ENCODE data around the gene INS.

INS gene

DNA sequence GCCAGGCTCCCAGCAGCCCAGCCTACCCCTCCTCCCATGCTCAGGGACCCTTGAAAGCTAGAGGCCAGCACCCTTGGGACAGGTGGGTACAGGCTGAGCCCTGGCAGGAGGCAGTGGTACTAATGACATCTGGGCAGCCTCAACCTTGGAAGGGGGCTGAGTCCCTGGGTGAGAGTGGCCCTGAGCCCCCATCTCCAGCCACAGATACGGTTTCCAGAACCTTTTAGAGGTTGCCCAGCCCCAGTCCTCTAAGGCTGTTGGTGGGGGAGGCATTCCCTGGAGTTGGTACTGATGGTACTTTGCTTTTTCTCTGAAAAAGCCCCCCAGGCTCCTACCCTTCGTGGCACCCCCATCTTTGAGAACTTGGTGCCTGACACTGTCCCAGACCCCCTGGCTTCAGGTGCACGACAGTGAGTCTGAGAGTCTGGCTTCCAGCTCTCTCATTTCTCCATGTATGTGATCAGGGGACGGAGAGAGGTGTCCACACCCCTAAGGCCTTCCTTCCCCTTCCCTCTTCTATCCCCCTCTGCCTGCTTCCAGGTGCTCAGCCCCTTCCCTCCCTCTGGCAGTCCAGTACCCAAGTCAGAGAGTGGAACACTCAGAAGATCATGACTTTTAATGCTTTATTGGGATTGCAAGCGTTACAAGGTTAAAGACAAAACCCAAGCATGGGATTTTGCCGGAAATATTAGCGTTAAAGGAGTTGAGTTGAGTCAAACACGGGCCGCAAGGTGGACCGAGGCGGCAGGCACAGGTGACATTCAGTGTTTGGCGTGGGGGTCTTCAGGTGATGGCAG, 32.3 kb downstream of the INS start:
- no peaks in the 10 kb centered on the region for H3K9me2 ChIP-seq (replicated peaks; ENCODE audit: insufficient read depth, low read length)
- no peak overlapping the region for H3K27ac ChIP-seq (ENCODE audit: low read depth, low read length)
- no peaks in the 10 kb centered on the region for H3K27me3 ChIP-seq (ENCODE audit: low read length)
- no peak overlapping the region for H3K4me3 ChIP-seq (ENCODE audit: insufficient read depth, low read length, poor library complexity, severe bottlenecking)
- H3K79me2 ChIP-seq (ENCODE audit: insufficient read depth, low read length): no peaks in the 10 kb centered on the region
- H3F3A ChIP-seq (ENCODE audit: insufficient read depth): no peaks in the 10 kb centered on the region
- no peaks in the 10 kb centered on the region for H3K36me3 ChIP-seq (ENCODE audit: low read length)
- no peak overlapping the region for H3K9ac ChIP-seq (ENCODE audit: low read length)
- H2AFZ ChIP-seq (ENCODE audit: low read depth, low read length, severe bottlenecking): no peak overlapping the region
- H3K9me3 ChIP-seq (ENCODE audit: insufficient read depth, low read length): no peaks in the 10 kb centered on the region
- H3K4me2 ChIP-seq (ENCODE audit: low read depth, low read length, poor library complexity, severe bottlenecking): no peak overlapping the region
- no peaks in the 10 kb centered on the region for H4K20me1 ChIP-seq (ENCODE audit: low read depth, low read length)
- no peak for TF ChIP-seq EZH2phosphoT487 (conservative IDR thresholded peaks at IDR 0.05; ENCODE audit: low read length)
- TF ChIP-seq, protein P1, sequence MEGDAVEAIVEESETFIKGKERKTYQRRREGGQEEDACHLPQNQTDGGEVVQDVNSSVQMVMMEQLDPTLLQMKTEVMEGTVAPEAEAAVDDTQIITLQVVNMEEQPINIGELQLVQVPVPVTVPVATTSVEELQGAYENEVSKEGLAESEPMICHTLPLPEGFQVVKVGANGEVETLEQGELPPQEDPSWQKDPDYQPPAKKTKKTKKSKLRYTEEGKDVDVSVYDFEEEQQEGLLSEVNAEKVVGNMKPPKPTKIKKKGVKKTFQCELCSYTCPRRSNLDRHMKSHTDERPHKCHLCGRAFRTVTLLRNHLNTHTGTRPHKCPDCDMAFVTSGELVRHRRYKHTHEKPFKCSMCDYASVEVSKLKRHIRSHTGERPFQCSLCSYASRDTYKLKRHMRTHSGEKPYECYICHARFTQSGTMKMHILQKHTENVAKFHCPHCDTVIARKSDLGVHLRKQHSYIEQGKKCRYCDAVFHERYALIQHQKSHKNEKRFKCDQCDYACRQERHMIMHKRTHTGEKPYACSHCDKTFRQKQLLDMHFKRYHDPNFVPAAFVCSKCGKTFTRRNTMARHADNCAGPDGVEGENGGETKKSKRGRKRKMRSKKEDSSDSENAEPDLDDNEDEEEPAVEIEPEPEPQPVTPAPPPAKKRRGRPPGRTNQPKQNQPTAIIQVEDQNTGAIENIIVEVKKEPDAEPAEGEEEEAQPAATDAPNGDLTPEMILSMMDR (IDR thresholded peaks at IDR 0.05; ENCODE audit: insufficient read depth, low read length, poor library complexity, severe bottlenecking): no peak

DNA sequence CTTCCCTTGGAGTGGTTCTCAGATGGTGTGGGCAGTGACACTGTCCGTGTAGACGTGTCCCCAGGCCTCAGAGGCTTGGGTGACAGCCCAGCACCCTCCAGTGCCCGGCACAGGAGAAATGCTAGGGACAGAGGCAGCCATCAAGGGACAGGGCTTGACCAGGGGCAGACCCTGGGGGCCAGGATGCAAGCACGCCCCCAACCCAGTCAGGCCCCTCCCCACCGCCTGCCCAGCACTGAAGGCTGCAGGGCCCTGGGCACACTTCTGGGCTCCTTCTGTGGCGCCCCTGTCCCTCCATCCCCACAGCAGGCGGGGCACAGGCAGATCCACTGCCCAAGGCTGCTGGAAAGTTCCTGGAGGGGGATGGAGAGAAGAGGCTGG, 32.9 kb downstream of the INS start:
- Histone ChIP-seq H3K79me2 (ENCODE audit: insufficient read depth, low read length) (no peaks in the 10 kb centered on the region), H3K27me3 (ENCODE audit: low read length) (no peaks in the 10 kb centered on the region), H4K20me1 (ENCODE audit: low read depth, low read length) (no peaks in the 10 kb centered on the region), H3K36me3 (ENCODE audit: low read length) (no peaks in the 10 kb centered on the region), H2AFZ (ENCODE audit: low read depth, low read length, severe bottlenecking) (no peak overlapping the region), H3F3A (ENCODE audit: insufficient read depth) (no peaks in the 10 kb centered on the region), H3K9me3 (ENCODE audit: insufficient read depth, low read length) (no peaks in the 10 kb centered on the region), H3K27ac (ENCODE audit: low read depth, low read length) (no peak overlapping the region), H3K9ac (ENCODE audit: low read length) (no peak overlapping the region), H3K4me3 (ENCODE audit: insufficient read depth, low read length, poor library complexity, severe bottlenecking) (no peak overlapping the region), H3K4me2 (ENCODE audit: low read depth, low read length, poor library complexity, severe bottlenecking) (no peak overlapping the region), H3K9me2 (replicated peaks; ENCODE audit: insufficient read depth, low read length) (no peaks in the 10 kb centered on the region)
- TF ChIP-seq EZH2phosphoT487 (conservative IDR thresholded peaks at IDR 0.05; ENCODE audit: low read length): no peak
- TF ChIP-seq, protein P1 (IDR thresholded peaks at IDR 0.05; ENCODE audit: insufficient read depth, low read length, poor library complexity, severe bottlenecking): no peak

DNA sequence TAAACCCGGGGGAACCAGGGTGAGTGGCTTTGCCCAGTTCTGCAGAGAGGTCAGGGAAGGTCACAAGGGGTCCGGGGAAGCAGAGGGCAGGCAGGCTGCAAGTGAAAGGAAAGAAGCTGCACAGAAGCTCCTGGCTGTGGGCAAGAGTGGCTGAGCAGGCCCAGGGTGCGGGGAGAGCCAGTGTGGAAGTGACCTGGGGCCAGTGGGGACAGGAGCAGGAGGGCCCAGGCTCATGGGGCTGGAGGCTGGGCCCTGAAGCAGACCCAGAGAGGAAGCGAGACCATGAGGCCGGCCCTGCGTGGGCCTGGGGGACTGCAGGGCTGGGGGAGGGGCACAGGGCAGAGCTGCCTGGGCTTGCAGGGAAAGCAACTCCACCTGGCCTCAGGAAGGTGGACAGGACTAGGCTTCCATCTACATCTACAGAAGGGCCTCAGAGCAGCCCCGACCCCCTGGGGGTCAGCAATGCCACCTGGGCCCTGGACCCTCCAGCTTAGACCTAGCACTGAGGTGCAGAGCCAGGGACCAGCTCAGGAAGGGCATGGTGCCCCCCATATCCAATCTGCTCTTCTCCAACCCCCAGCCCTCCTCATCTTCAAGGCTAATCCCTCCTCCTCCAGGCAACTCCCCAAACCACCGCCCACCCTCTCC, 33.4 kb downstream of the INS start:
- Histone ChIP-seq H3K9me2 (replicated peaks; ENCODE audit: insufficient read depth, low read length) (no peaks in the 10 kb centered on the region), H3K79me2 (ENCODE audit: insufficient read depth, low read length) (no peaks in the 10 kb centered on the region), H3K27ac (ENCODE audit: low read depth, low read length) (no peak overlapping the region), H3K27me3 (ENCODE audit: low read length) (no peaks in the 10 kb centered on the region), H3K4me2 (ENCODE audit: low read depth, low read length, poor library complexity, severe bottlenecking) (no peak overlapping the region), H4K20me1 (ENCODE audit: low read depth, low read length) (no peaks in the 10 kb centered on the region), H3K9me3 (ENCODE audit: insufficient read depth, low read length) (no peaks in the 10 kb centered on the region), H2AFZ (ENCODE audit: low read depth, low read length, severe bottlenecking) (no peak overlapping the region), H3F3A (ENCODE audit: insufficient read depth) (no peaks in the 10 kb centered on the region), H3K4me3 (ENCODE audit: insufficient read depth, low read length, poor library complexity, severe bottlenecking) (no peak overlapping the region), H3K9ac (ENCODE audit: low read length) (no peak overlapping the region), H3K36me3 (ENCODE audit: low read length) (no peaks in the 10 kb centered on the region)
- TF ChIP-seq EZH2phosphoT487 (conservative IDR thresholded peaks at IDR 0.05; ENCODE audit: low read length): no peak
- TF ChIP-seq, protein P1 (IDR thresholded peaks at IDR 0.05; ENCODE audit: insufficient read depth, low read length, poor library complexity, severe bottlenecking): no peak

All from SU-DHL-6 (cell line).